GM18520 (cell line): Measurements from ENCODE around the gene CFL1.

Experiments used
- ATAC-seq: cut with Tn5 transposase; IDR thresholded peaks from one replicate; pipeline ENCODE4 v1.9.1; 2021; ENCODE audit not compliant: unreplicated experiment

Gene CFL1

DNA sequence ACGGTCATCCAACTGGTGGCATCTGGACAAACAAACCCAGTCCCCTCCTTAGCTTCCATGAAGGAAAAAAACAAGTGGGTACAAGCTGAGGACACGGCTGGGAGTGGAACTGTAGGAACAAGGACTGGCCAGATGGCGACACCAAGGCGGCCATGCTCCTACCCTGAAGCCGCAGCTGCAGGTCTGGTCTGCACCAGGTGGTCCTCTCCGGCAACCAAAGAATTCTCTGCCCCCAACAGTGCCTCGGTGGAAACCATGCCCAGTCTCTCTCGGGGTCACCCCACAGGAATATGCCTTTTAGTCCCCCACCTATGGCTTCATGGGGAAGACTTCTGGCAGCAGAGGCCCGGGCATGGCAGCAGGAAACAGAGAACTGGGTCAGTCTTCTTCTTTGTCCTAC is 48.5 kb downstream of the CFL1 start:
- ATAC-seq, result no peak

DNA sequence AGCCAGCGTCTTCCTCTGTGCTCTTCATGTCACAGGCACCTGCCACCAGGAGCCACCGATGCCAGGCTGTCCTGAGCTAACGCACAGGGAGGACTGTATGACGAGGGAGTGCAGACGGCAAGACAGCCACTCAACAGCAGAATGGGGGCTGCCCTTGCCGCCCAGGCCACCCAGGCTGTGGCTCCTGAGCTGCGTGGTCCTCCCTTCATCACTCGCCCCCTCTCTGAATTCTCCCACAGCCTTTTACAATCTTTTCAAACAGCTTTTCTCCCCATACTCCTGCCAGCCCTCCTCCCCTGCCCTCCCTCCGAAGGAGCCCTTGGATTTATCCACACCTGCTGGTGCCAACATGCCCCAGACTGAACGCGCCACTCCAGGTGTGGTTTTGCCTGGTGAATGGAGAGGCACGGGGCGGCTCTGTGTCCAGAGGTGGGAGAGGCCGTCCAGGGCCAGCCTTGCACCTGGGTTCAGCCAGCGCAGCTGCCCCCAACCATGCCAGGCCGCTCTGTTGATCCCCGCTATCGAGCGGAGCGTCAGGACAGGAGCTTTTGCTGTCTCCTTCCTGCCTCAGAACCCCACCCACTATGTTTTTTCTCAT is 49.1 kb downstream of the CFL1 start:
- ATAC-seq, result no peak

DNA sequence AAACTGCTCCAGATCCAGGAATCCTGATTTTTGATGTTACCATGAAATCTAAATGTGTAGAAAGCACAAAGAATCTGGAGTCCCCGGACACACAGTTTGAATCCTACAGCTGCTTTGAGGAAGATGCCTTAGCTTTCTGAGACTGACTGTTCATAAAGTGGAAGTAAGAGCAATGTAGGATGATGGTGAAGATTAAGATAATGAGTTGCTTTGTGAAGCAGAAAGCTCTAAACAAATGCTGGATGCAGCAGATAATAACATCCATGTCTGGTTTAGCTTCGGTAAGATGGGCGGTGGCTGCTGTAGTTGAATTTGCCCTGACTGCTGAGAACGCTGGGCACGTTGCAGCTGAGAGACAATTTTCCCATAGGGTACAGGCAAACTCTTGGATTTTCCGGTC is 51.0 kb downstream of the CFL1 start:
- ATAC-seq, result no peak
